Measurements from ENCODE around the gene PGAM5. TPM values are rescaled to one million over a fixed set of nuclear protein-coding genes. Genes with fewer than 3 reads are reported as not detected.
"Not testable (repeated sequence)": the region's sequence is repeated elsewhere in the genome, so short reads cannot be mapped to it uniquely, and the experiment has no call there.

The PGAM5 gene
- total RNA-seq, 4 donors from 2014 or later, result 21.6 to 45.8 (median 26.0) TPM

DNA sequence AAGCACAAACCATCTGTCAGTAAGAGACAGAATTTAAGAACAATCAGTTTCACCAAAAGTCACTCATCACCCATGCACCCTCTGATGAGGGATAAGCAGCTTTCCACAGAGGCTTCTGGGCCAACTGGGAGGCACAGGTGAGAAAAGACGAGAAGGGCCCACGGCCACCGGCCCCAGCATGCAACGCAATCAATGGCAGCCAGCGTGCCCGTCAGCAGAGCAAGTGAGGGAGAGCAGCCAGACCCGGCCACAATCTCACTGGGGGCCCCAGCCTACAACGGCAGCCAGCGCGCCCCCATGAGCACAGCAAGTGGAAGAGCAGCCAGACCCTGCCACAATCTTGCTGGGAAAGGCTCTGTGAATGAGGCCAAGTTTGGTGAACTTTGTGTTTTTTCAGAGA lies 37.7 kb downstream of the PGAM5 start:
- Histone ChIP-seq H3K27ac (no peak overlapping the region), H3K4me1 (no peaks in the 10 kb centered on the region), H3K27me3 (no peaks in the 10 kb centered on the region)

GRCh38 chr12:132753670-132754069 lies 43.0 kb downstream of the PGAM5 start:
- DNase-seq; H3K9me3 ChIP-seq; intact Hi-C loops (cut with DNase I); H3K4me1 ChIP-seq; H3K27me3 ChIP-seq; H3K4me3 ChIP-seq (replicated peaks in 1 of 3); H3K27ac ChIP-seq: not testable (repeated sequence)
- 94 to 97% methylated on average over 7 of the region's 7 CpGs for WGBS, 2 donors
- peaks cover 22 to 48% of the 10 kb centered on the region in 2 donors for H3K36me3 ChIP-seq

More for the DNA sequence above, 37.7 kb downstream of the PGAM5 start:
- WGBS, 2 donors, result 91 to 98% methylated on average over 7 to 10 of the region's 10 CpGs
- DNase-seq, result no peak
- Histone ChIP-seq H3K4me3 (replicated peaks in 1 of 3) (no peak overlapping the region), H3K36me3 (peaks cover 65 to 71% of the 10 kb centered on the region in 2 donors), H3K9me3 (no peaks in the 10 kb centered on the region)
- no peak for TF ChIP-seq POLR2A (IDR thresholded peaks at IDR 0.05)
- TF ChIP-seq, protein P1, sequence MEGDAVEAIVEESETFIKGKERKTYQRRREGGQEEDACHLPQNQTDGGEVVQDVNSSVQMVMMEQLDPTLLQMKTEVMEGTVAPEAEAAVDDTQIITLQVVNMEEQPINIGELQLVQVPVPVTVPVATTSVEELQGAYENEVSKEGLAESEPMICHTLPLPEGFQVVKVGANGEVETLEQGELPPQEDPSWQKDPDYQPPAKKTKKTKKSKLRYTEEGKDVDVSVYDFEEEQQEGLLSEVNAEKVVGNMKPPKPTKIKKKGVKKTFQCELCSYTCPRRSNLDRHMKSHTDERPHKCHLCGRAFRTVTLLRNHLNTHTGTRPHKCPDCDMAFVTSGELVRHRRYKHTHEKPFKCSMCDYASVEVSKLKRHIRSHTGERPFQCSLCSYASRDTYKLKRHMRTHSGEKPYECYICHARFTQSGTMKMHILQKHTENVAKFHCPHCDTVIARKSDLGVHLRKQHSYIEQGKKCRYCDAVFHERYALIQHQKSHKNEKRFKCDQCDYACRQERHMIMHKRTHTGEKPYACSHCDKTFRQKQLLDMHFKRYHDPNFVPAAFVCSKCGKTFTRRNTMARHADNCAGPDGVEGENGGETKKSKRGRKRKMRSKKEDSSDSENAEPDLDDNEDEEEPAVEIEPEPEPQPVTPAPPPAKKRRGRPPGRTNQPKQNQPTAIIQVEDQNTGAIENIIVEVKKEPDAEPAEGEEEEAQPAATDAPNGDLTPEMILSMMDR (IDR thresholded peaks at IDR 0.05), result no peak
- intact Hi-C loops (cut with DNase I), result no loop called here

- no peak for DNase-seq
- Histone ChIP-seq H3K27me3 (no peaks in the 10 kb centered on the region), H3K4me1 (no peaks in the 10 kb centered on the region), H3K4me3 (replicated peaks in 1 of 3) (no peak overlapping the region), H3K9me3 (no peaks in the 10 kb centered on the region), H3K27ac (no peak overlapping the region), H3K36me3 (peaks cover 15 to 41% of the 10 kb centered on the region in 2 donors)
- intact Hi-C loops (cut with DNase I), result no loop called here
- no peak for TF ChIP-seq POLR2A (IDR thresholded peaks at IDR 0.05)
- TF ChIP-seq, protein P1 (IDR thresholded peaks at IDR 0.05), result no peak
- 89% methylated on average over 14 of the region's 14 CpGs for WGBS, 2 donors
These were observed 43.7 kb downstream of the PGAM5 start for GRCh38 chr12:132754160-132754932.

DNA sequence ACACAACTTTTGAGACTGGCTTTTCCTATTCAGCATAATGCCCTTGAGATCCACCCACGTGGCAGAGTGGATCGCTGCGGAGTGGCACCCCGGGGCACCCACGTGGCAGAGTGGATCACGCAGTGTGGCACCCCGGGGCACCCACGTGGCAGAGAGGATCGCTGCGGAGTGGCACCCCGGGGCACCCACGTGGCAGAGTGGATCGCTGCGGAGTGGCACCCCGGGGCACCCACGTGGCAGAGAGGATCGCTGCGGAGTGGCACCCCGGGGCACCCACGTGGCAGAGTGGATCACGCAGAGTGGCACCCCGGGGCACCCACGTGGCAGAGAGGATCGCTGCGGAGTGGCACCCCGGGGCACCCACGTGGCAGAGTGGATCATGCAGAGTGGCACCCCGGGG lies 48.2 kb downstream of the PGAM5 start:
- H3K27ac ChIP-seq; H3K27me3 ChIP-seq; H3K9me3 ChIP-seq; H3K36me3 ChIP-seq; DNase-seq; H3K4me3 ChIP-seq (replicated peaks in 1 of 3); intact Hi-C loops (cut with DNase I): not testable (repeated sequence)
- WGBS, 2 donors, result 88 to 96% methylated on average over 4 to 18 of the region's 28 CpGs
- peaks cover 16 to 19% of the 10 kb centered on the region in 2 donors for H3K4me1 ChIP-seq

- intact Hi-C loops (cut with DNase I), result no loop called here
- Histone ChIP-seq H3K9me3 (no peaks in the 10 kb centered on the region), H3K27me3 (no peaks in the 10 kb centered on the region), H3K4me1 (peaks cover 16 to 19% of the 10 kb centered on the region in 2 donors), H3K4me3 (replicated peaks in 1 of 3) (no peak overlapping the region), H3K27ac (no peak overlapping the region), H3K36me3 (peaks cover 0 to 5% of the 10 kb centered on the region in 2 donors)
- DNase-seq, result no peak
- WGBS, 2 donors, result 82 to 95% methylated on average over 8 of the region's 8 CpGs
- no peak for TF ChIP-seq POLR2A (IDR thresholded peaks at IDR 0.05)
- TF ChIP-seq, protein P1 (IDR thresholded peaks at IDR 0.05), result no peak
These were observed 48.7 kb downstream of the PGAM5 start for GRCh38 chr12:132759359-132759758.

Data from thyroid gland (tissue), 4 donors.